H1 (cell line): Measurements from ENCODE around the gene MAP4K1. TPM values are rescaled to one million over a fixed set of nuclear protein-coding genes. Genes with fewer than 3 reads are reported as not detected.

Source experiments
- CTCF ChIA-PET: fragments of 300-600 bp; sonication (Branson Sonifier 250); formaldehyde crosslinking; loops from one replicate; lab custom pipeline; 2021; ENCODE audit not compliant: partially characterized antibody; lab: Charles Lee
- POLR2A ChIA-PET: fragments of 300-600 bp; sonication (Branson Sonifier 250); formaldehyde crosslinking; loops from one replicate; lab custom pipeline; 2021; ENCODE audit warnings: inconsistent platforms; ENCODE audit not compliant: partially characterized antibody; lab: Charles Lee
- DNase-seq, 2 experiments: peaks; one replicate each; pipeline versions ENCODE4 v3.0.0 to v3.0.0-alpha.2; 2010 to 2022; ENCODE audit warnings: low spot score in 2 of 2, low read depth in 1 of 2, mixed read lengths in 1 of 2
- FAIRE-seq: peaks from 2 replicates; lab custom pipeline; 2011; peaks lifted over from hg19 to GRCh38; lab: Jason Lieb, UNC
- H2AFZ ChIP-seq: 2 replicates; pipeline ENCODE4 v1.8.1; 2012; ENCODE audit warnings: low read length, inconsistent platforms
- H2AK5ac ChIP-seq: 2 replicates; pipeline ENCODE4 v1.6.1; 2013; ENCODE audit warnings: low read depth, low read length
- H2BK120ac ChIP-seq: replicated peaks from 2 replicates; pipeline ENCODE3; 2013; ENCODE audit warnings: low read depth, low read length, inconsistent platforms
- H2BK12ac ChIP-seq: 2 replicates; pipeline ENCODE4 v1.6.1; 2013; ENCODE audit warnings: low read depth, low read length
- H2BK15ac ChIP-seq: 2 replicates; pipeline ENCODE4 v1.6.1; 2013; ENCODE audit warnings: low read length
- H2BK20ac ChIP-seq: 2 replicates; pipeline ENCODE4 v1.6.1; 2013; ENCODE audit warnings: low read length
- H2BK5ac ChIP-seq: 2 replicates; pipeline ENCODE4 v1.6.1; 2013; ENCODE audit warnings: low read depth, low read length
- H3K14ac ChIP-seq: 2 replicates; pipeline ENCODE4 v1.6.1; 2013; ENCODE audit warnings: inconsistent platforms; ENCODE audit not compliant: insufficient read length
- H3K18ac ChIP-seq: 2 replicates; pipeline ENCODE4 v1.6.1; 2013; ENCODE audit warnings: low read length; ENCODE audit errors: extremely low read depth
- H3K23ac ChIP-seq: 2 replicates; pipeline ENCODE4 v1.6.1; 2013; ENCODE audit warnings: inconsistent platforms; ENCODE audit not compliant: insufficient read length
- H3K23me2 ChIP-seq: 2 replicates; pipeline ENCODE4 v1.6.1; 2013; ENCODE audit warnings: low read depth, low read length
- H3K27ac ChIP-seq: 2 replicates; pipeline ENCODE4 v1.6.1; 2011; ENCODE audit warnings: low read depth, low read length, inconsistent platforms
- H3K27me3 ChIP-seq, 4 experiments: replicated peaks in 1 of 4; 1 replicate in 1 of 4; 2 replicates in 3 of 4; pipeline versions ENCODE4 v1.6.1 to v1.8.1; 2011 to 2013; ENCODE audit warnings: low read length in 3 of 4, mild to moderate bottlenecking in 3 of 4, inconsistent platforms in 2 of 4, mixed read lengths in 2 of 4, moderate library complexity in 1 of 4; ENCODE audit not compliant: control insufficient read depth in 3 of 4, insufficient read depth in 3 of 4; ENCODE audit errors: extremely low read depth in 1 of 4
- H3K36me3 ChIP-seq, 4 experiments: 2 replicates each; pipeline versions ENCODE4 v1.6.1 to v1.8.1; 2011 to 2013; ENCODE audit warnings: mild to moderate bottlenecking in 4 of 4, low read length in 3 of 4, moderate library complexity in 2 of 4, control low read depth in 1 of 4, inconsistent platforms in 1 of 4; ENCODE audit not compliant: insufficient read depth in 4 of 4, control insufficient read depth in 2 of 4
- H3K4ac ChIP-seq: replicated peaks from 2 replicates; pipeline ENCODE3; 2013; ENCODE audit warnings: low read length, low read depth, mixed read lengths, inconsistent platforms; ENCODE audit not compliant: insufficient read length
- H3K4me1 ChIP-seq, 4 experiments: replicated peaks in 1 of 4; 1 replicate in 1 of 4; 2 replicates in 3 of 4; pipeline versions ENCODE4 v1.6.1 to v1.8.1; 2011 to 2013; ENCODE audit warnings: low read length in 3 of 4, inconsistent platforms in 2 of 4, mixed read lengths in 1 of 4; ENCODE audit not compliant: insufficient read depth in 4 of 4, control insufficient read depth in 3 of 4
- H3K4me2 ChIP-seq, 2 experiments: 2 replicates each; pipeline versions ENCODE4 v1.6.1 to v1.8.1; 2011 to 2013; ENCODE audit warnings: low read depth in 2 of 2, low read length in 2 of 2, control low read depth in 1 of 2, inconsistent platforms in 1 of 2, mild to moderate bottlenecking in 1 of 2; ENCODE audit not compliant: insufficient read depth in 1 of 2
- H3K4me3 ChIP-seq, 4 experiments: fragments of 200-600, 300-600 bp in 1 of 4; sonication (generic), shearing (Covaris generic), sonication (Bioruptor Twin) in 1 of 4; 2 replicates each; pipeline versions ENCODE4 v1.5.1 to v1.8.1; 2011 to 2016; ENCODE audit warnings: low read length in 4 of 4, low read depth in 3 of 4, control low read depth in 2 of 4, inconsistent platforms in 2 of 4, mild to moderate bottlenecking in 2 of 4, mixed read lengths in 1 of 4, moderate library complexity in 1 of 4; ENCODE audit not compliant: insufficient read depth in 2 of 4; ENCODE audit errors: extremely low read depth in 1 of 4
- H3K56ac ChIP-seq: replicated peaks from 2 replicates; pipeline ENCODE3; 2013; ENCODE audit warnings: low read depth, mild to moderate bottlenecking, mixed read lengths, low read length, inconsistent platforms; ENCODE audit not compliant: insufficient read length
- H3K79me1 ChIP-seq: 2 replicates; pipeline ENCODE4 v1.6.1; 2013; ENCODE audit warnings: low read depth, low read length, control low read depth
- H3K79me2 ChIP-seq, 2 experiments: 2 replicates each; pipeline versions ENCODE4 v1.6.1 to v1.8.1; 2012 to 2013; ENCODE audit warnings: low read length in 2 of 2, mild to moderate bottlenecking in 2 of 2, inconsistent platforms in 1 of 2; ENCODE audit not compliant: insufficient read depth in 2 of 2, control insufficient read depth in 1 of 2
- H3K9ac ChIP-seq, 4 experiments: replicated peaks in 1 of 4; 1 replicate in 1 of 4; 2 replicates in 3 of 4; pipeline versions ENCODE4 v1.6.1 to v1.8.1; 2011 to 2013; ENCODE audit warnings: low read depth in 3 of 4, low read length in 3 of 4, control low read depth in 2 of 4, mild to moderate bottlenecking in 2 of 4, moderate library complexity in 2 of 4, inconsistent platforms in 1 of 4; ENCODE audit errors: extremely low read depth in 1 of 4
- H3K9me3 ChIP-seq, 2 experiments: 2 replicates each; pipeline versions ENCODE4 v1.6.1 to v1.8.1; 2012 to 2013; ENCODE audit warnings: mild to moderate bottlenecking in 2 of 2, moderate library complexity in 2 of 2, control low read depth in 1 of 2, inconsistent platforms in 1 of 2, low read depth in 1 of 2, low read length in 1 of 2, mixed read lengths in 1 of 2; ENCODE audit not compliant: insufficient read depth in 2 of 2
- H4K20me1 ChIP-seq, 2 experiments: replicated peaks in 1 of 2; 2 replicates each; pipeline versions ENCODE3 to v1.8.1; 2011 to 2013; ENCODE audit warnings: inconsistent platforms in 2 of 2, low read length in 2 of 2, mild to moderate bottlenecking in 1 of 2; ENCODE audit not compliant: insufficient read depth in 2 of 2, control insufficient read depth in 1 of 2
- H4K5ac ChIP-seq: 2 replicates; pipeline ENCODE4 v1.6.1; 2013; ENCODE audit warnings: low read length, low read depth, mixed read lengths, inconsistent platforms; ENCODE audit not compliant: insufficient read length
- H4K8ac ChIP-seq: 2 replicates; pipeline ENCODE4 v1.8.0; 2013; ENCODE audit warnings: mild to moderate bottlenecking, moderate library complexity, low read length, inconsistent platforms; ENCODE audit not compliant: insufficient read depth; ENCODE audit errors: extremely low read depth
- H4K91ac ChIP-seq: replicated peaks from 2 replicates; pipeline ENCODE3; 2013; ENCODE audit warnings: low read length, mixed read lengths, inconsistent platforms; ENCODE audit not compliant: insufficient read length
- CBX5 ChIP-seq: fragments of 300-800, 300-1000 bp; sonication (generic); IDR thresholded peaks from 2 replicates; pipeline ENCODE4 v1.7.1; 2016; ENCODE audit warnings: antibody characterized with exemption, low read length, low read depth
- CHD1 ChIP-seq: IDR thresholded peaks from 2 replicates; pipeline ENCODE4 v1.6.1; 2012; ENCODE audit warnings: low read depth, low read length, improper control_type of control experiment
- CREB1 ChIP-seq: IDR thresholded peaks from 2 replicates; pipeline ENCODE4 v1.6.1; 2012; ENCODE audit warnings: inconsistent platforms
- EP300 ChIP-seq, 2 experiments: IDR thresholded peaks; 1 replicate in 1 of 2; 2 replicates in 1 of 2; pipeline ENCODE4 v1.6.1; 2011 to 2012; ENCODE audit warnings: low read depth in 2 of 2, low read length in 2 of 2, mild to moderate bottlenecking in 2 of 2, borderline replicate concordance in 1 of 2, inconsistent platforms in 1 of 2, moderate library complexity in 1 of 2
- EZH2 ChIP-seq: fragments of 200-600 bp; sonication (generic); IDR thresholded peaks from 2 replicates; pipeline ENCODE4 v1.7.1; 2012; ENCODE audit warnings: low read depth, mild to moderate bottlenecking, moderate library complexity, low read length, inconsistent platforms; ENCODE audit not compliant: severe bottlenecking
- GTF2F1 ChIP-seq: IDR thresholded peaks from 2 replicates; pipeline ENCODE4 v1.6.1; 2012; ENCODE audit warnings: low read depth, low read length, improper control_type of control experiment, borderline replicate concordance
- HDAC2 ChIP-seq, 2 experiments: fragments of 300-600 bp in 1 of 2; sonication (generic) in 1 of 2; IDR thresholded peaks; 2 replicates each; pipeline ENCODE4 v1.6.1; 2011 to 2012; ENCODE audit warnings: low read depth in 2 of 2, low read length in 2 of 2, mild to moderate bottlenecking in 2 of 2, moderate library complexity in 2 of 2, borderline replicate concordance in 1 of 2, inconsistent platforms in 1 of 2
- JUN ChIP-seq: IDR thresholded peaks from 2 replicates; pipeline ENCODE4 v1.6.1; 2011; ENCODE audit warnings: low read depth, mild to moderate bottlenecking, improper control_type of control experiment, low read length
- KDM1A ChIP-seq: fragments of 200-600, 300-600 bp; sonication (generic); IDR thresholded peaks from 2 replicates; pipeline ENCODE4 v1.7.1; 2016; ENCODE audit warnings: mild to moderate bottlenecking, low read length, borderline replicate concordance
- MAFK ChIP-seq: IDR thresholded peaks from 2 replicates; pipeline ENCODE4 v1.6.1; 2012; ENCODE audit warnings: low read depth, mild to moderate bottlenecking, improper control_type of control experiment, low read length
- SIRT6 ChIP-seq: IDR thresholded peaks from one replicate; pipeline ENCODE4 v1.7.1; 2012; ENCODE audit warnings: low read length, inconsistent platforms
- SP1 ChIP-seq: IDR thresholded peaks from 2 replicates; pipeline ENCODE4 v1.6.1; 2011; ENCODE audit warnings: low read depth, low read length
- SUZ12 ChIP-seq: fragments of 200-600 bp; sonication (generic); IDR thresholded peaks from 2 replicates; pipeline ENCODE4 v1.6.1; 2012; ENCODE audit warnings: mild to moderate bottlenecking, inconsistent platforms, low read length, moderate library complexity, mixed read lengths
- TAF1 ChIP-seq: IDR thresholded peaks from 2 replicates; pipeline ENCODE4 v1.6.1; 2011; ENCODE audit warnings: mild to moderate bottlenecking, low read depth, low read length
- YY1 ChIP-seq: IDR thresholded peaks from 2 replicates; pipeline ENCODE4 v1.6.1; 2011; ENCODE audit warnings: low read depth, mild to moderate bottlenecking, low read length
- WGBS, 2 experiments: shearing (Covaris generic) in 1 of 2; methylation state at CpG; one replicate each; pipeline versions ENCODE4 v1.1.6 to v1.1.7; 2013 to 2015; ENCODE audit warnings: low lambda C conversion rate in 2 of 2, mixed read lengths in 2 of 2, inconsistent platforms in 1 of 2, low coverage in 1 of 2, missing lambda C conversion rate in 1 of 2; ENCODE audit not compliant: insufficient replicate concordance in 2 of 2, insufficient coverage in 1 of 2, insufficient read length in 1 of 2; ENCODE audit errors: extremely low coverage in 1 of 2, missing lambda C conversion rate in 1 of 2; 5-methylcytosine and 5-hydroxymethylcytosine counted together
- polyA plus RNA-seq, 7 experiments: library from polyadenylated mRNA; depleted of rRNA in 3 of 7; stranded (reverse) in 5 of 7; unstranded in 2 of 7; fragments of >200 nt in 5 of 7; fragments of 200-250 nt in 2 of 7; gene quantifications; 1 replicate in 5 of 7; 2 replicates in 1 of 7; 4 replicates in 1 of 7; pipeline versions ENCODE4 v1.2.1 to v1.2.3, GENCODE V29; 2011 to 2013; ENCODE audit warnings: missing spikeins in 2 of 7, mixed read lengths in 2 of 7
- total RNA-seq: library from RNA; stranded (reverse); fragmentation: NEBNext Ultra II Directional; extraction: Animal tissue kit (Norgen Biotek cat#: 25700); gene quantifications from 2 replicates; pipeline ENCODE4 v1.2.1, GENCODE V29; 2021

Gene MAP4K1
- total and polyA plus RNA-seq, 2 of the 8 experiments (the other 6 are each of a cell fraction or from before 2014, with no cell fraction given), result 9.0 to 10.4 TPM

DNA sequence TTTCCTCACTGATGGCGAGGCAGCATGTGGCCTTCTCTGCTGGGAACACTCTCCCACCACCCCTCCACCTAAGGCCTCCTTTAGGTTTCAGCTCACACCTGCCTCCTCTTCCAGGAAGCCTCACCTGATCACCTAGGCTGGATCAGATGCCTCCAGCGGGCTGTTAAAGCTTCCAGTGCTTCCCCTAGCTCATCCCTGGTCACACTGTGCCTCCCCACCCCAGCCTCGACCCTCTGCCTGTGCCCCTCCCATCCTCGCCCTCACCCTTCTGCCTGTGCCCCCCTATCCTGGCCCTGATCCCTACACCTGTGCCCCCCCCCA is 33.8 kb downstream of the MAP4K1 start:
- Histone ChIP-seq H3K4me3 (no peak overlapping the region), H4K91ac (no peak overlapping the region), H3K4me2 (no peak overlapping the region), H3K27ac (no peak overlapping the region), H2AFZ (no peak overlapping the region), H2BK12ac (no peak overlapping the region), H4K8ac (no peak overlapping the region), H2BK5ac (no peak overlapping the region), H3K36me3 (peaks cover 0 to 12% (median 0%) of the 10 kb centered on the region in 4 experiments; a peak in 4 of 8 replicates), H2BK20ac (no peak overlapping the region), H4K20me1 (no peaks in the 10 kb centered on the region), H3K23me2 (no peaks in the 10 kb centered on the region), H3K79me2 (no peaks in the 10 kb centered on the region), H2AK5ac (no peak overlapping the region), H3K56ac (no peak overlapping the region), H3K14ac (no peak overlapping the region), H3K4me1 (no peaks in the 10 kb centered on the region), H2BK15ac (no peak overlapping the region), H3K4ac (no peak overlapping the region), H3K9ac (no peak overlapping the region), H3K79me1 (no peaks in the 10 kb centered on the region), H3K23ac (no peak overlapping the region), H3K9me3 (no peaks in the 10 kb centered on the region), H4K5ac (no peak overlapping the region), H3K18ac (no peak overlapping the region), H2BK120ac (no peak overlapping the region), H3K27me3 (no peaks in the 10 kb centered on the region)
- CTCF ChIA-PET, result interaction anchor here (1.0 to 2.3 kb wide), 2 partner anchors 50 to 68 kb away, joined by 3 to 6 read pairs; no protein-coding TSS in a partner anchor
- WGBS, 2 experiments, result 91% methylated on average over 2 of the region's 4 CpGs; no CpG with 5 or more reads in 1 of the 2 experiments
- FAIRE-seq (no peak), DNase-seq (no peak)
- POLR2A ChIA-PET, result interaction anchor here (0.9 to 1.0 kb wide), 2 partner anchors 15 to 160 kb away, joined by 4 to 5 read pairs; no protein-coding TSS in a partner anchor
- TF ChIP-seq HDAC2 (IDR thresholded peaks at IDR 0.05; ENCODE audit: borderline replicate concordance in 1 of 2, low read depth in 2 of 2, low read length in 2 of 2) (no peak), EZH2 (no peak), JUN (no peak), KDM1A (no peak), CREB1 (no peak), YY1 (no peak), TAF1 (no peak), EP300 (IDR thresholded peaks at IDR 0.05; ENCODE audit: borderline replicate concordance in 1 of 2, low read depth in 2 of 2, low read length in 2 of 2) (no peak), GTF2F1 (no peak), SP1 (no peak), CHD1 (no peak), MAFK (no peak), SIRT6 (no peak), SUZ12 (no peak), CBX5 (no peak)
